T-helper 2 cell treated with Interferon-gamma antibody and Interleukin-4, amounts not matched to agents 5 μg/mL and 100 μg/mL, for 36 hours (primary cell): Measurements from ENCODE around the gene CNNM4.
"Not testable (repeated sequence)": the region's sequence is repeated elsewhere in the genome, so short reads cannot be mapped to it uniquely, and the experiment has no call there.

Experiments
- DNase-seq: peaks from one replicate; pipeline ENCODE4 v3.0.0; 2021; ENCODE audit warnings: low spot score
- H3K27ac Mint-ChIP-seq: one replicate; pipeline ENCODE4 v1.8.0; 2021; ENCODE audit warnings: mild to moderate bottlenecking, mixed read lengths
- H3K27me3 Mint-ChIP-seq: one replicate; pipeline ENCODE4 v1.8.0; 2021; ENCODE audit warnings: low read depth, mixed read lengths
- H3K36me3 Mint-ChIP-seq: one replicate; pipeline ENCODE4 v1.8.0; 2021; ENCODE audit warnings: low read depth, mixed read lengths
- H3K4me1 Mint-ChIP-seq: one replicate; pipeline ENCODE4 v1.8.0; 2021; ENCODE audit warnings: low read depth, mixed read lengths
- H3K4me3 Mint-ChIP-seq: one replicate; pipeline ENCODE4 v1.8.0; 2022; ENCODE audit warnings: mild to moderate bottlenecking, moderate library complexity, mixed read lengths
- H3K9me3 Mint-ChIP-seq: one replicate; pipeline ENCODE4 v1.8.0; 2021; ENCODE audit warnings: mixed read lengths

Gene CNNM4

GRCh38 chr2:96792772-96793749, 32.4 kb downstream of the CNNM4 start:
- Mint-ChIP-seq H3K4me1 (no peaks in the 10 kb centered on the region), H3K4me3 (no peak overlapping the region), H3K27me3 (no peaks in the 10 kb centered on the region), H3K9me3 (no peaks in the 10 kb centered on the region), H3K27ac (no peak overlapping the region), H3K36me3 (no peaks in the 10 kb centered on the region)
- DNase-seq: no peak

- Mint-ChIP-seq H3K4me3 (no peak overlapping the region), H3K9me3 (no peaks in the 10 kb centered on the region), H3K27me3 (no peaks in the 10 kb centered on the region), H3K4me1 (no peaks in the 10 kb centered on the region), H3K36me3 (peaks cover 3% of the 10 kb centered on the region), H3K27ac (no peak overlapping the region)
- DNase-seq: no peak
These were observed 34.4 kb downstream of the CNNM4 start for GRCh38 chr2:96795076-96795475.

GRCh38 chr2:96796497-96796896, 35.8 kb downstream of the CNNM4 start:
- not testable (repeated sequence) for H3K36me3 Mint-ChIP-seq, H3K4me1 Mint-ChIP-seq, DNase-seq, H3K27me3 Mint-ChIP-seq, H3K4me3 Mint-ChIP-seq, H3K9me3 Mint-ChIP-seq, H3K27ac Mint-ChIP-seq

GRCh38 chr2:96797066-96797625, 36.4 kb downstream of the CNNM4 start:
- Mint-ChIP-seq H3K27me3 (no peaks in the 10 kb centered on the region), H3K27ac (no peak overlapping the region), H3K4me3 (no peak overlapping the region), H3K4me1 (no peaks in the 10 kb centered on the region), H3K36me3 (peaks cover 3% of the 10 kb centered on the region), H3K9me3 (no peaks in the 10 kb centered on the region)
- DNase-seq: no peak

GRCh38 chr2:96798733-96799622, 38.3 kb downstream of the CNNM4 start:
- Mint-ChIP-seq H3K4me1 (no peaks in the 10 kb centered on the region), H3K9me3 (no peaks in the 10 kb centered on the region), H3K27me3 (no peaks in the 10 kb centered on the region), H3K36me3 (peaks cover 3% of the 10 kb centered on the region), H3K27ac (no peak overlapping the region), H3K4me3 (no peak overlapping the region)
- no peak for DNase-seq

- Mint-ChIP-seq H3K27ac (no peak overlapping the region), H3K36me3 (peaks cover 3% of the 10 kb centered on the region), H3K4me3 (no peak overlapping the region), H3K9me3 (no peaks in the 10 kb centered on the region), H3K4me1 (no peaks in the 10 kb centered on the region), H3K27me3 (no peaks in the 10 kb centered on the region)
- DNase-seq: no peak
These were observed 38.9 kb downstream of the CNNM4 start for GRCh38 chr2:96799623-96799935.

- Mint-ChIP-seq H3K4me3 (no peak overlapping the region), H3K27ac (no peak overlapping the region), H3K9me3 (no peaks in the 10 kb centered on the region), H3K4me1 (no peaks in the 10 kb centered on the region), H3K27me3 (no peaks in the 10 kb centered on the region), H3K36me3 (peaks cover 3% of the 10 kb centered on the region)
- DNase-seq: no peak
These were observed 39.6 kb downstream of the CNNM4 start for GRCh38 chr2:96800061-96801004.

- Mint-ChIP-seq H3K27me3 (no peaks in the 10 kb centered on the region), H3K27ac (no peak overlapping the region), H3K36me3 (peaks cover 3% of the 10 kb centered on the region), H3K4me3 (no peak overlapping the region), H3K9me3 (no peaks in the 10 kb centered on the region), H3K4me1 (peaks cover 1% of the 10 kb centered on the region)
- DNase-seq: peak; percentile 57
These were observed 40.5 kb downstream of the CNNM4 start for GRCh38 chr2:96801005-96801785.

GRCh38 chr2:96801786-96802595, 41.3 kb downstream of the CNNM4 start:
- Mint-ChIP-seq H3K4me1 (peaks cover 9% of the 10 kb centered on the region), H3K36me3 (peaks cover 7% of the 10 kb centered on the region), H3K9me3 (no peaks in the 10 kb centered on the region), H3K4me3 (no peak overlapping the region), H3K27ac (no peak overlapping the region), H3K27me3 (no peaks in the 10 kb centered on the region)
- peak; percentile 35 for DNase-seq

GRCh38 chr2:96802721-96803120, 42.0 kb downstream of the CNNM4 start:
- H3K4me1 Mint-ChIP-seq: peaks cover 11% of the 10 kb centered on the region
- H3K27ac Mint-ChIP-seq: no peak overlapping the region
- no peak overlapping the region for H3K4me3 Mint-ChIP-seq
- peaks cover 7% of the 10 kb centered on the region for H3K36me3 Mint-ChIP-seq
- no peaks in the 10 kb centered on the region for H3K9me3 Mint-ChIP-seq
- H3K27me3 Mint-ChIP-seq: no peaks in the 10 kb centered on the region
- DNase-seq: no peak

GRCh38 chr2:96804986-96805385, 44.3 kb downstream of the CNNM4 start:
- no peak overlapping the region for H3K4me3 Mint-ChIP-seq
- H3K9me3 Mint-ChIP-seq: no peaks in the 10 kb centered on the region
- peaks cover 11% of the 10 kb centered on the region for H3K4me1 Mint-ChIP-seq
- H3K36me3 Mint-ChIP-seq: peaks cover 7% of the 10 kb centered on the region
- H3K27me3 Mint-ChIP-seq: no peaks in the 10 kb centered on the region
- no peak overlapping the region for H3K27ac Mint-ChIP-seq
- no peak for DNase-seq

- H3K4me1 Mint-ChIP-seq: peaks cover 11% of the 10 kb centered on the region
- H3K9me3 Mint-ChIP-seq, H3K4me3 Mint-ChIP-seq, H3K27me3 Mint-ChIP-seq, H3K36me3 Mint-ChIP-seq, DNase-seq: not testable (repeated sequence)
- H3K27ac Mint-ChIP-seq: peak overlapping the region; percentile 83
These were observed 45.2 kb downstream of the CNNM4 start for GRCh38 chr2:96805946-96806345.
